ENCODE measurements around the gene ADD2.

DNA sequence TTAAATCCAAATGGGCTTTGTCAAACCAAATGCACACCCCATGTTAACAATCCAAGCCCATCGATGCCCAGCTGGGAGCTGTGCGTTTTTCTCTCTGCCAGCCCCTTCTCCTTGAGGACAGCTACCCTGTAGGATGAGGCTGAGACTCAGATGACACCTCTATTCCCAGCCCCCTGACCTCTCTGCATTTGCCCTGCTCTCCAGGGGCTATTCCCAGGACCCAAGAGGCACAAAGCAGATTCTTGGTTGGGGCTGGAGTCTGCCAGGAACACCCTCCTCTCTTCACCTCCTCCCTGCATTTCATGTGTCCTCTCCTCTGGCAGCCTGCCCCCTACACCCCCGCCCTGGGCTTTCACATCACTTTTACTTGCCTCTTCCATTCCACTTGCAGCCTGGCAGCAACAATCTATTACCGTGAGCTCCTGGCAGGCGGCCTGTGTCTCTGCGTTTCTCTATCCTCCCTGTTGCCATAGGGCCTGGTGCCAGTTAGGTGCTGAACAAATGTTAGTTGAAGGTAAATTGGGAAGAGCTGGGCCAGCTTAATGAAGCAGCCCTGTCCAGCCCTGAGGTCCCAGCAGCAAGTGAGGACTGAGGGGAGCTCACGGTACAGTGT lies 51.8 kb downstream of the ADD2 start:
- TF ChIP-seq EZH2 (IDR thresholded peaks at IDR 0.05) (no peak), POLR2AphosphoS5 (IDR thresholded peaks at IDR 0.05; ENCODE audit: borderline replicate concordance, low read depth, low read length) (no peak), FOXP2 (optimal IDR thresholded peaks at IDR 0.05; ENCODE audit: control extremely low read depth, extremely low read length, insufficient read depth) (no peak)
